Kidney (tissue), 14 donors: ENCODE measurements around the gene ICA1. TPM values are rescaled to one million over a fixed set of nuclear protein-coding genes. Genes with fewer than 3 reads are reported as not detected.
"Not testable (repeated sequence)": the region's sequence is repeated elsewhere in the genome, so short reads cannot be mapped to it uniquely, and the experiment has no call there.

Source experiments
- DNase-seq, 5 donors: peaks; one replicate each; pipeline ENCODE4 v3.0.0-alpha.2; 2013 to 2020
- FAIRE-seq: peaks from 2 replicates; lab custom pipeline; 2012; peaks lifted over from hg19 to GRCh38; lab: Jason Lieb, UNC
- H3K27ac ChIP-seq, 2 donors: one replicate each; pipeline ENCODE4 v1.7.0; 2013; ENCODE audit warnings: low read depth in 2 of 2, low read length in 2 of 2, inconsistent platforms in 1 of 2
- H3K27me3 ChIP-seq: one replicate; pipeline ENCODE4 v1.7.1; 2013; ENCODE audit warnings: low read length, inconsistent platforms; ENCODE audit not compliant: control insufficient read depth, insufficient read depth
- H3K36me3 ChIP-seq, 3 donors: one replicate each; pipeline versions ENCODE4 v1.7.0 to v1.7.1; 2013; ENCODE audit warnings: low read length in 3 of 3, control low read depth in 1 of 3, inconsistent platforms in 1 of 3; ENCODE audit not compliant: insufficient read depth in 3 of 3, control insufficient read depth in 2 of 3
- H3K4me1 ChIP-seq, 3 donors: one replicate each; pipeline versions ENCODE4 v1.7.0 to v1.7.1; 2013; ENCODE audit warnings: low read length in 3 of 3, inconsistent platforms in 1 of 3, low read depth in 1 of 3; ENCODE audit not compliant: control insufficient read depth in 2 of 3, insufficient read depth in 2 of 3
- H3K4me3 ChIP-seq, 3 donors: one replicate each; pipeline versions ENCODE4 v1.7.0 to v1.8.1; 2013; ENCODE audit warnings: low read length in 3 of 3, control low read depth in 1 of 3, inconsistent platforms in 1 of 3
- H3K9ac ChIP-seq, 3 donors: one replicate each; pipeline versions ENCODE4 v1.7.0 to v1.7.1; 2013; ENCODE audit warnings: low read length in 3 of 3, control low read depth in 1 of 3, inconsistent platforms in 1 of 3
- H3K9me3 ChIP-seq, 3 donors: one replicate each; pipeline versions ENCODE4 v1.7.0 to v1.7.1; 2013; ENCODE audit warnings: low read length in 3 of 3, control low read depth in 1 of 3, inconsistent platforms in 1 of 3; ENCODE audit not compliant: control insufficient read depth in 2 of 3, insufficient read depth in 1 of 3
- CTCF ChIP-seq: IDR thresholded peaks from 3 replicates; pipeline ENCODE4 v1.5.1; 2012; ENCODE audit warnings: mild to moderate bottlenecking, moderate library complexity, borderline replicate concordance; ENCODE audit not compliant: insufficient read depth; ENCODE audit errors: extremely low read depth
- intact Hi-C: fragments of 100-400 bp; cut with DNase I; formaldehyde crosslinking; loops from one replicate; pipeline ENCODE4 v1.11.1; 2022
- polyA plus RNA-seq: library from polyadenylated mRNA; stranded (reverse); fragments of 350-450 nt; fragmentation: Illumina TruSeq; extraction: RNeasy Lipid Tissue Mini Kit (QIAGEN cat#74804); gene quantifications from one replicate; pipeline ENCODE4 v1.2.3, GENCODE V29; 2014; ENCODE audit warnings: low read depth, low replicate concordance; ENCODE audit not compliant: insufficient read depth
- total RNA-seq: library from RNA; stranded (reverse); fragmentation: NEBNext Ultra II Directional; extraction: Animal tissue kit (Norgen Biotek cat#: 25700); gene quantifications from one replicate; pipeline ENCODE4 v1.2.1, GENCODE V29; 2021
- donor health status: control.
- donor health status: control.
- donor health status: control.
- donor health status: control.
- donor health status: control.
- donor health status: DM: yes; HTN: yes; CAD: no.
- donor health status: Normal renal cell carcinoma (clear cell type).

The ICA1 gene
- total and polyA plus RNA-seq, 2 donors from 2014 or later = 24.2 to 41.8 TPM

GRCh38 chr7:8246020-8246419 lies 15.9 kb downstream of the ICA1 start:
- H3K36me3 ChIP-seq = no peaks in the 10 kb centered on the region
- H3K4me3 ChIP-seq = no peak overlapping the region
- TF ChIP-seq CTCF = no peak
- H3K27ac ChIP-seq = no peak overlapping the region
- no peak overlapping the region for H3K9ac ChIP-seq
- H3K27me3 ChIP-seq = no peaks in the 10 kb centered on the region
- H3K4me1 ChIP-seq = no peaks in the 10 kb centered on the region
- FAIRE-seq (no peak), DNase-seq (no peak)
- H3K9me3 ChIP-seq = no peaks in the 10 kb centered on the region
- intact Hi-C loops = no loop called here

- H3K4me1 ChIP-seq, FAIRE-seq, DNase-seq, H3K27ac ChIP-seq, H3K9ac ChIP-seq, H3K36me3 ChIP-seq, H3K4me3 ChIP-seq, H3K9me3 ChIP-seq, H3K27me3 ChIP-seq, intact Hi-C loops: not testable (repeated sequence)
These were observed 16.9 kb downstream of the ICA1 start for GRCh38 chr7:8245032-8245431.

- not testable (repeated sequence) for FAIRE-seq
These were observed 18.9 kb downstream of the ICA1 start for GRCh38 chr7:8243059-8243458.

GRCh38 chr7:8239702-8240362 lies 22.1 kb downstream of the ICA1 start:
- H3K9me3 ChIP-seq, H3K9ac ChIP-seq, H3K4me1 ChIP-seq, FAIRE-seq, DNase-seq, intact Hi-C loops, H3K36me3 ChIP-seq, H3K27me3 ChIP-seq, H3K27ac ChIP-seq, H3K4me3 ChIP-seq: not testable (repeated sequence)

More at GRCh38 chr7:8243059-8243458, 18.9 kb downstream of the ICA1 start:
- H3K9ac ChIP-seq, H3K36me3 ChIP-seq, H3K4me1 ChIP-seq, H3K27me3 ChIP-seq, DNase-seq, H3K4me3 ChIP-seq, intact Hi-C loops, H3K9me3 ChIP-seq, H3K27ac ChIP-seq: not testable (repeated sequence)

- no peaks in the 10 kb centered on the region for H3K36me3 ChIP-seq
- H3K9me3 ChIP-seq = no peaks in the 10 kb centered on the region
- FAIRE-seq = no peak
- no peak overlapping the region for H3K4me3 ChIP-seq
- H3K4me1 ChIP-seq = no peaks in the 10 kb centered on the region
- no peak overlapping the region for H3K27ac ChIP-seq
- no peak for DNase-seq
- H3K9ac ChIP-seq = no peak overlapping the region
- intact Hi-C loops = no loop called here
- no peak for TF ChIP-seq CTCF
- no peaks in the 10 kb centered on the region for H3K27me3 ChIP-seq
These were observed 25.1 kb downstream of the ICA1 start for GRCh38 chr7:8236780-8237407.
